K562 treated with DMSO at 1 percent for 48 hours (cell line): ENCODE results near the gene RSAD2. TPM values are rescaled to one million over a fixed set of nuclear protein-coding genes. Genes with fewer than 3 reads are reported as not detected.

Source experiments
- total RNA-seq: library from RNA; unstranded; fragments of 300-600 nt; gene quantifications from 2 replicates; pipeline ENCODE4 v1.2.3, GENCODE V29; 2022; ENCODE audit warnings: low replicate concordance; ENCODE audit errors: extremely low read depth

Gene RSAD2, protein sequence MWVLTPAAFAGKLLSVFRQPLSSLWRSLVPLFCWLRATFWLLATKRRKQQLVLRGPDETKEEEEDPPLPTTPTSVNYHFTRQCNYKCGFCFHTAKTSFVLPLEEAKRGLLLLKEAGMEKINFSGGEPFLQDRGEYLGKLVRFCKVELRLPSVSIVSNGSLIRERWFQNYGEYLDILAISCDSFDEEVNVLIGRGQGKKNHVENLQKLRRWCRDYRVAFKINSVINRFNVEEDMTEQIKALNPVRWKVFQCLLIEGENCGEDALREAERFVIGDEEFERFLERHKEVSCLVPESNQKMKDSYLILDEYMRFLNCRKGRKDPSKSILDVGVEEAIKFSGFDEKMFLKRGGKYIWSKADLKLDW
- not detected in 2 replicates for total RNA-seq

DNA sequence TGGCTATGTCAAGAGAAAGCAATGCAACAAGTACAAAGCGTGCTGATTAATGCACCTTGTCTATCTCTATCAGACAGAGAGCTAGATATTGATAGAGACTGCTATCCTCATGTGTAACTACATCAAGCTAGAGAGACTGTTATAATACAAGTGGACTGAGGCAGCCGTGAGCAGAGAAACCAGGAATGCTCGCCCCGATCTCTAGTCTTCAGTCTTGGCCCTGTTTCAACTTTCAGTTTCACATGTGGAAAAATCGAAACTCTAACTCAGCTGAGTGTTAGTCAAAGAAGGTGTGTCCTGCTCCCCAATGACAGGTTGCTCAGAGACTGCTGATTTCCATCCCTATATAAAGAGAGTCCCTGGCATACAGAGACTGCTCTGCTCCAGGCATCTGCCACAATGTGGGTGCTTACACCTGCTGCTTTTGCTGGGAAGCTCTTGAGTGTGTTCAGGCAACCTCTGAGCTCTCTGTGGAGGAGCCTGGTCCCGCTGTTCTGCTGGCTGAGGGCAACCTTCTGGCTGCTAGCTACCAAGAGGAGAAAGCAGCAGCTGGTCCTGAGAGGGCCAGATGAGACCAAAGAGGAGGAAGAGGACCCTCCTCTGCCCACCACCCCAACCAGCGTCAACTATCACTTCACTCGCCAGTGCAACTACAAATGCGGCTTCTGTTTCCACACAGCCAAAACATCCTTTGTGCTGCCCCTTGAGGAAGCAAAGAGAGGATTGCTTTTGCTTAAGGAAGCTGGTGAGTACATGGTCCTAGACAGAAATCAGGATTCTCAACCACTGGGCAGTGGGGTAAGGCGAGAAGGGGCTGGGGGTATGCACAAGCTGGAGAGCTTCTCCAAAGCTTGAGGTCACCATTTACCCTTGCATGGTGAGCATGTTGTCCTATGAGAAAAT, at the start of gene RSAD2:
Gene RSAD2 (plus strand): TSS at position 376 of the 903 bp plus-strand sequence. CDS start 24 bp downstream, at position 400.

DNA sequence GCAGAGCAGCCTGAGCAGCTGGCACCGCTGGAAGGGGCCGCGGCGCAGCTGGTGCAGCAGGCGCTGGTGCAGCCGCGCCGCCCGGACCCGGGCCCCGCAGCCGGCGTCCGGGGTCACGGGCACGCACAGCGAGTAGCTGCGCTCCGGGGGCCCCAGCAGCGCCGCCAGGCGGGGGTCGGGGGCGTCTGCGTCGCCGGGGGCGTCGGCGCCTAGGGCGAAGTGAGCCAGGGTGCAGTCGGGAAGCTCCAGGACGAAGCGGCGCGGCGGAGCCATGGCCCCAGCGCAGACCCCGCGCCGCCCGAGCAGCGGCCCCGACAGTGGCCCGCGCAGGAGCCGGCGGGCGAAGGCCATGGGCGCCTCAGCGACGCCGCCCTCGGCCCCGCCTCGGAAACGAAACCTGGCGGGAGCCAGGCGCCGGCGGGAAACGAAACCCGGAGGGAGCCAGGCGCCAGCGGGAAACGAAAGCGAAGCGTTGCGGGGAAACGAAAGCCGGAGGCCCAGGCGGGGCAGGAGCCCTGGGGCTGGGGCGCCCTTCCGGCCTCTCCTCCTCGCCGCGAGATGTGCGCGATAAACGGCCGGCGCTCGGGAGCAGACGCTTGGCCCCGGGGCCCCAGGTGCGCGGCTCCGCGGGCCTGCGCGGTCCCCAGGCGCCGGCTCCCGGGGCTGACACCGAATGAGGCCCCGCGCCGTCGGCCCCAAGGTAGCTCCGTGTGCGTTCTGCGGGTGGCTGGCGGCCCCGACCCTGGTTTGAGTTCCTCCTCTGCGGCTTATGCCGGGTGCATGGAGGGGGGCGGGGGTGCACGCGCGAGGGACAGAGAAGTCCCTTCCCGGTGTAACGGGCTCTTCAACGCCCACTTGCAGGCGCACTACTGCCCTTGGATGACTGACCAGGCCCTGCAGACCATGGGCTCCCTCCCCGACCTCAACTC, 12.0 kb upstream of the RSAD2 start, which contains the start of gene CMPK2:
Gene CMPK2 (minus strand): TSS at position 562 of the 929 bp plus-strand sequence. CDS start 211 bp downstream, at position 351.

DNA sequence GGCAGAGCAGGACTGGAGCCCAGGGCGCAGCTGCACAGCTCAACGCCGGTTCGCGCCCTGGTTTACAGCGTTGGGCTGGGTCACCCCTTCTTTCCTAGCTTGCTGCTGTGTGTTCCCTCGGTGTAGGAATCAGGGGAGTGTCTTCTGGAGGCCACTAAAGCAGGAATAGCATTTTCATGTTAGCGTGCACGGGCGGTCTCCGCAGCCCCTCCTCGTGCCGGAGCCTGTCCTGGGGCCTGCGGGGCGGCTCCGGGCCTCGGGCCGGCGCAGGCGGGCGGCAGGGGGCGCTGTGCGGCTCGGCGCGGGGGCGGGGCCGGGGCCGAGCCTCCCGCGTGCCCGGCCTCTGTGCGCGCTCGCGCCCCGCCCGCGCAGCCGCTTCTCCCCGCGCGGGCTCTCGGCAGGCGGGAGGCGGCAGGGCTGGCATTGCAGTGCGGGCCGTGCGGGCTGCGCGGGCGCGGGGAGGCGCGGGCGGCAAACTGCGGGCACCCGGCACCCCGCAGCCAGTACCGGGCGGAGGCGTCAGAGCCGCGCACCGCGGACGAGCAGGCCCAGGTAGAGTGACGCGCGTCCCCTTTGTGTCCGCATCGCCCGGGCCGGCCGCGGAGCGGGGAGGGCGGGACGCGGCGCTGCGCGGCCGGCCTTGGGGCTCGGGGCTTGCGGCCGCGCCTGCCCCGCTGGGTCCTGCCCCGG, 39.6 kb downstream of the RSAD2 start, which contains the start of gene RNF144A:
Gene RNF144A (plus strand): TSS at position 342 of the 690 bp plus-strand sequence. CDS start 79,515 bp downstream, outside the sequence.

Other genes starting within 250 kb of the RSAD2 start
- not detected in 2 replicates for gene CMPK2, start 11.9 kb upstream of the RSAD2 start, total RNA-seq
- not detected in 2 replicates for gene RNF144A, start 39.6 kb downstream of the RSAD2 start, total RNA-seq